NCI-H1048 (cell line): Measurements from ENCODE around the gene FOXRED1.
"Not testable (repeated sequence)": the region's sequence is repeated elsewhere in the genome, so short reads cannot be mapped to it uniquely, and the experiment has no call there.

Experiments
- DNase-seq: peaks from one replicate; lab custom pipeline; 2025; lab: John Stamatoyannopoulos, UW

Gene FOXRED1

GRCh38 chr11:126277780-126278179 is 8.8 kb downstream of the FOXRED1 start:
- no peak for DNase-seq

GRCh38 chr11:126279191-126279590 is 10.2 kb downstream of the FOXRED1 start:
- DNase-seq = no peak

DNA sequence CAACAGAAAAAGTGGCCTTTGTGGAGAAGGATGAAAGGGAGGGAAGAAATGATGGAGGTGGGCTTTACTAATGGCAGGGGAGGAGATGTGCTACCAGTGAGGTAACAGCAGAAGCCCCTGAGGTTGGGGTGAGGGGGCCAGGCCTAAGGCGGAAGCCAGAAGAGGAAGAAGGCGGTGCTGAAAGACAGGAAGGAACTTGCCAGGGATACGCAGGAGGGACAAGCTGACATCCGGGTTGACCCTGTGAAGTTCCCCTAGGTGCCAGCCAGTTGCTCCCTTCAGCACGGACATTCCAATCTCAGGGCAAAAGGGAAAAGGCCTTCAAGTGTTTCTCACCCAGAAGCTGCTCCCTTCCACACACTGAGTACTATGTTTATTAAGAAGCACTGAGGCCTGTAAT is 11.6 kb downstream of the FOXRED1 start:
- no peak for DNase-seq

DNA sequence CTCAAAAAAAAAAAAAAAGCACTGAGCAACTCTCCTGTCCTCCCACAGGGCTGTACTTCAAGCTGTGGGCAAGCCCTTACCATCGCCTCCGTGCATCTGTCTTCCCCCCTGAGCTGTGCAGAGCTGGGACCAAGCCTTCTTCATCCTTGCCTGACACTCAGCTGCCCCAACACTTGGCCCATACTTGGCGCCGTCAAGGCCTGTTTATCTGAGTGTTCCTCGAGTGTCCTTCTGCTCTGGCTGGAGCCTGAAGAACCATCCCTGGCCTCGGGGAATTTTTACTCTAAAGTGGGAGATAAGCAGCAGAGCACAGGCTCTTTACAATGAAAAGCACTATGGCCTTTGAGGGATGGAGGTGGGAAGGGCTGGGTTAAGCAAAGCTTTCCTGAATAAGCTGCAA is 12.3 kb downstream of the FOXRED1 start:
- no peak for DNase-seq

DNA sequence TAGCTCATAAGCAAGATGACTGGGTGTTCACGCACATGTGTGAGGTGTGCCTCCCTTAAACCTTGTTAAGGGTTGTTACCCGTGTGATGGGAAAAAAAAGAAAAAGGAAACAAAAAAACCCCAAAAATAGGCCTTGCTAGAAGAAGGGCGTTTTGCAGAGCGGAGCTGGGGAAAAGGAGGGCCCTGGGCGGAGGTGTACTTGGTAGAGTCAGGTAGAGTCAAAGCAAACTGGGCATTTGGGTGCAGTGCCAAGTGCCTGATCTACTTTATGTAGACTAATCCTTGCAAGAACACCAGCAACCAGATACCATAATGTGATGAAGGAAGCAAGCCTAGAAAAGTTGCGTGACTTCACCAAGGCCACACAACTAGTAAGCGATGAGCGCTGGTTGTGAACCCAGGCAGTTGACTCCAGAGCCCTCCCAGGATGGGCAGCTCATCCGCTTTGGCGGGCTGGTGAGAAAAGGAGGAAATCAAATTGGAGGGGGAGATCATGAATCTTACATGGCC is 12.8 kb downstream of the FOXRED1 start:
- no peak for DNase-seq

- DNase-seq = no peak
Observed at GRCh38 chr11:126282361-126282735, 13.4 kb downstream of the FOXRED1 start.

- DNase-seq = no peak
Observed at GRCh38 chr11:126282736-126283591, 14.0 kb downstream of the FOXRED1 start, which contains the start of gene TIRAP. Gene TIRAP (plus strand): TSS chr11:126283093. CDS start chr11:126290895, 7,802 bp downstream.

- peak; percentile 75 for DNase-seq
Observed at GRCh38 chr11:126284829-126285228, 15.9 kb downstream of the FOXRED1 start.

DNA sequence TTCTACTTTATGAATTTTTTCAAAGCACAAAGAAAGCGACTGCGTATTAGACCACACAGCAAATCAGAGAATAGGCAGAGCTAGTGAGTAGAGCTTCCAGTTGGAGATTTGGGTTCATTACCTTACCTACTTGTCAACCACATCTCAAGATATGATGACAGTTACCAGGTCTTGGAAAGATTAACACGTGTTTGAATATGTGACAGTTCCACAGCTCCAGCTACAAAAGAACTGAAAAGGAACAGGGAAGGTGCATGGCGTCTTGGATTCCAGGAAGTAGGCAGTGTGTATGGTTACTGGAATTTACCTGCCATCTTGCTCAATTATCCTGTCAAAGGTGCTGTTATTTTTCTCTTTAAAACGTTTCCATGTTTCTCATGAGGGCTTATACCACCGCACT is 19.3 kb downstream of the FOXRED1 start:
- no peak for DNase-seq

- no peak for DNase-seq
Observed at GRCh38 chr11:126290887-126291286, 21.9 kb downstream of the FOXRED1 start.

- no peak for DNase-seq
Observed at GRCh38 chr11:126293726-126294125, 24.8 kb downstream of the FOXRED1 start.

DNA sequence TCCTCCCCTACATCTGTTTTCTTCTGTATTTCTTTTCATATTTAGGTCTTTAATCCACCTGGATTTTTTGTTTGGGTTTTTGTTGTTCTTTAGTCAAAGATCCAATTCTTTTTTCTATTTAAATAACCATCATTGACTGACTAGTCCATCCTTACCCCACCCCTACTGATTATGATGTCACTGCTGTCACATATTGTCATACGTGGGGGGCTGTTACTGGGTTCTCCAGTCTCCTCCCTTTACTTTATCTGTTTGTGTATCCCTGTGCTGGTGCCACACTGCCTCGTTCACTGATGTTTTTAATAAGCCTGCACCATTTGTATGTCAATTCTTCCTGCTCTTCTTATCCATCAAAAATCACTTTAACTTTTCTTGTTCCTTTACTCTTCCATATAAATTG is 28.1 kb downstream of the FOXRED1 start:
- no peak for DNase-seq

GRCh38 chr11:126303623-126304456 is 34.9 kb downstream of the FOXRED1 start, which contains the start of gene DCPS:
Gene DCPS (plus strand): TSS chr11:126304060. CDS start chr11:126304081, 21 bp downstream.
- DNase-seq = peak; percentile 76

DNA sequence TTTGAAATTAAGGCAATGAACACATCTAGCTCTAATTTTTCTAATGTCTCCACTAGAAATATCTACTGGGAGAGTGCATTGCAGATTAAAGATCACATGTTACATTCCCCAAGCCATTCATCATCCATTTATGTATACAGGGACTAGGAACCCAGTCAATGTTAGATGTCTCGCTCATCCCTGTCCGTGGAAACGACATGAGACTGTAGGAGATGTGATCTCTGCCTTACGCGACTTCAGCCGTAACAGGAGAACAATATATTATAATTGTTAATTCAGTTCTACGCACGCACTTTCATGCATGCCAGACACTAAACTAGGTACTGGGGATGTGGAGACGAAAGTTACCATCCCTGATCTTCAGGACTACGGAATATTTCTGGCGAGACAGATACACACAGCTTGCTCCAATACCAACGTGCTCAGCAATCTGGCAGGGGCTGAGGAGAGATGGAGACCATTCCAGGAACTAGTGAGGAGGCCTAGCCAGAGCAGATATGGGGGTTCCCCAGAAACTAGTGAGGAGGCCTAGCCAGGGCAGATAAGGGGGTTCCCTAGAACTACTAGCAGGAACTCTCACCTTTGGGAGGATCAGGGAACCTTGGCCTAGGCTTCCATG is 35.6 kb downstream of the FOXRED1 start:
- no peak for DNase-seq

DNA sequence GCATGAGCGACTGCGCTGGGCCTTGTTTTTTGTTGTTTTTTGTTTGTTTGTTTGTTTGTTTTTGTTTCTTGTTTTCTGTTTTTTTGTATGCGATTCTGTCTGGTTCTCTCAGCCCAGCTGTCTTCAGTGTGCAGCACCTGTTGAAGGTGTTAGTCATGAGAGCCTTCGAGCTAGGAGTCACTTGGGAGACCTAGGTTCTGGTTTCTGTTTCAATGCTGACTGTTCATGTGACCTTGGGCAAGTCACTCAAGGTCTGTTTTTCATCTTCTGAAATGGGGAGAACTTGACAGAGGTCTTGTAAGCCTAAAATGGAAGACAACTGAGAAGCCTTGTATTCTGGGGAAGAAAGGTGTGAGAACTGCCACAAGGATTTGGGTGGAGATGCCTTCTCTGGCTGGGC is 36.7 kb downstream of the FOXRED1 start:
- no peak for DNase-seq

DNA sequence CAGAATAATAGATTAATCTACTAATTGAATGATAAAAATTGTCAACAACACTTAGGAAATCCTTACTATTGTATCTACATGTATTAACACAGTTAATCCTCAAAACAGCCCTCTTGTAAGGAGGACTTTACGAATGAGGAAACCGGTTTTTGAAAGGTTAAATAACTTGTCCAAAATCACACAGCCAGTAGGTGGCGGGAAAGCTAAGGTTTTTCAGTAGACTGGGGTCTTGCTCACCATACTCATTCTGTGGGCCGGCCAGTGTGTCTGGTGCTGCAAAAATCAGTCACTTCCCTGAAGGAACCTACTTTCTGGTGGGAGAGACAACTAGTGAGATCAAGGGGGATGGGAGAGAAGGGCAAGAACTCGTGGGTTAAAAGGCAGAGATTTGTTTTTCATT is 38.8 kb downstream of the FOXRED1 start:
- DNase-seq = no peak

DNA sequence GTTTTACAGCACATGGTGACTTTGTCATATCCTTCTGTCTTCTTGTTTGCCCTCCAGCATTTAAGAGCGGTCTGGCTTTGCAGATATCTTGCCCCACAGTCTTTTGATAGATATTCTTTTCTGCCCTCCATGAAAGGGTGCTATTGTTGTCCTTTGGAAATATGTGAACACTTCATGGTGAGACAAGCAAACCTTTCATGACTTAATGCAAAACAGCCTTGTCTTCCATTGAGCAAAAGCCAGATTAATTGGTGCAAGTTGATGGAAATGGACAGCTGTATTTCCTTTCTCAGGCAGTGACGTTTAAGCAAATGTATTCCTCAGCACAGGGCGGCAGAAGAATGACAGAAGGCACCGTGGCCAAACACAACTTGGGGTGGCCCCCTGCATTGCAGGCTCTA is 39.3 kb downstream of the FOXRED1 start:
- DNase-seq = peak; percentile 74

- not testable (repeated sequence) for DNase-seq
Observed at GRCh38 chr11:126308771-126309170, 39.8 kb downstream of the FOXRED1 start.

DNA sequence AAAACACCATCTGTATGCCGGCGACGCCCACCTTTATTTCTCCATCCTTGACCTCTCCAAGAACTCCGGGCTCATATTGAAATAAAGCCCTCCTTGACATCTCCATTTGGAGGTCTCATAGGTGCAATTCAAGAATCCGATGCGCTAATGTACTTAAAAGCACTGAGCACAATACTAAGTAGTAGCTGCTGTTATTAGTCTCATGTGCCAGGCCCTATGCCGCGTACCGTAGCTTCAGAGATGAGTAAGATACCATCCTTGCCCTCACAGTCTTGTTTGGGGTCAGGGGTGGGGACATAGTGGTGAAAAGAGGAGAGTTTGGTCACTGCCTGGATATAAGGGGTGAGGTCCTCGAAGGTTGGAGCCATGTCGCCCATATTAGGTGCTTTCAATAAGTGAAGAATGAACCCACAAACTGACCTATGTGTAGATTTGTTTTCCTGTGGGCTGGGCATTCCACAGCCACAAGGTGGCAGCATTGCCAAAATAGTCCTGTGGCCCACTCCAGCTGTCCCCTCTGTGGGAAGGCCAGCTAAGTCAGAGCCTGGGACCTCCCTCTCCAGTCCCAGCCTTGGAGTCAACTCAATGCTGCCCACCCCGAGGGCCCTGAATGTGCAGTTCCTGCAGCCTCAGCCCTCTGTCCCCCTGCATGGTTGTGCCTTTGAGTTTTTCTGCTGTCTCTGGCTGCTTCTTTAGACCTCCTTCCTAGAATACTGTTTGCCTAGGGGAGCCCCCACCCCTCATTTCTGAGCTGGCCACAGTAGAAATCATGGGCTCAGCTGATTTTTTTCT is 41.4 kb downstream of the FOXRED1 start:
- DNase-seq = peak; percentile 55

GRCh38 chr11:126310992-126311310 is 42.0 kb downstream of the FOXRED1 start:
- no peak for DNase-seq
